HEK293 (cell line): ENCODE data around the gene WWOX.

Experiments used
- CTCF ChIP-seq: fragments of 450-650 bp; formaldehyde crosslinking; IDR thresholded peaks from 2 replicates; pipeline ENCODE4 v1.5.1; 2016; ENCODE audit warnings: missing biosample characterization, missing genetic modification characterization
- REST ChIP-seq: fragments of 450-650 bp; formaldehyde crosslinking; IDR thresholded peaks from 2 replicates; pipeline ENCODE4 v1.5.1; 2016; ENCODE audit warnings: missing biosample characterization, missing genetic modification characterization
- ZNF112 ChIP-seq: fragments of 450-650 bp; formaldehyde crosslinking; IDR thresholded peaks from 2 replicates; pipeline ENCODE4 v1.5.0; 2017; ENCODE audit warnings: missing biosample characterization, missing genetic modification characterization
- ZNF501 ChIP-seq: fragments of 450-650 bp; formaldehyde crosslinking; IDR thresholded peaks from 2 replicates; pipeline ENCODE4 v1.5.1; 2016; ENCODE audit warnings: missing biosample characterization, missing genetic modification characterization
- ZNF76 ChIP-seq: fragments of 450-650 bp; formaldehyde crosslinking; IDR thresholded peaks from 2 replicates; pipeline ENCODE4; 2016; ENCODE audit warnings: low read depth, missing biosample characterization, missing genetic modification characterization, borderline replicate concordance
- ZNF777 ChIP-seq: fragments of 450-650 bp; formaldehyde crosslinking; IDR thresholded peaks from 2 replicates; pipeline ENCODE4 v1.5.1; 2017; ENCODE audit warnings: missing biosample characterization, missing genetic modification characterization, borderline replicate concordance

- TF ChIP-seq ZNF777 (no peak), CTCF (tag by site-specific recombination) (no peak), ZNF501 (tag by site-specific recombination) (no peak), ZNF76 (tag by site-specific recombination) (no peak), REST (tag by site-specific recombination) (no peak), ZNF112 (tag by site-specific recombination) (no peak)
Observed at GRCh38 chr16:78244131-78244895, 144.9 kb downstream of the WWOX start.
